HUES6 (cell line): ENCODE data around the gene CD80.
A peak's percentile ranks its signal among the peaks of the same experiment; 100 is the strongest.

Experiments
- H3K27ac ChIP-seq: 2 replicates; pipeline ENCODE4 v1.7.0; 2013; ENCODE audit warnings: low read depth, mild to moderate bottlenecking, low read length, inconsistent platforms
- H3K27me3 ChIP-seq: 2 replicates; pipeline ENCODE4 v1.6.1; 2013; ENCODE audit warnings: low read length; ENCODE audit not compliant: control insufficient read depth, insufficient read depth
- H3K36me3 ChIP-seq: 2 replicates; pipeline ENCODE4 v1.6.1; 2013; ENCODE audit warnings: low read length; ENCODE audit not compliant: control insufficient read depth, insufficient read depth
- H3K4me1 ChIP-seq: 2 replicates; pipeline ENCODE4 v1.6.1; 2013; ENCODE audit warnings: low read length; ENCODE audit not compliant: control insufficient read depth, insufficient read depth
- H3K4me3 ChIP-seq: 2 replicates; pipeline ENCODE4 v1.5.1; 2013; ENCODE audit warnings: low read depth, low read length
- H3K9ac ChIP-seq: one replicate; pipeline ENCODE4 v1.6.1; 2013; ENCODE audit warnings: mild to moderate bottlenecking, low read length
- H3K9me3 ChIP-seq: 2 replicates; pipeline ENCODE4 v1.6.1; 2013; ENCODE audit warnings: low read depth, low read length; ENCODE audit not compliant: control insufficient read depth, insufficient read depth

CD80 gene

GRCh38 chr3:119524931-119525662 lies 34.3 kb downstream of the CD80 start:
- H3K36me3 ChIP-seq = peaks cover 43% of the 10 kb centered on the region
- no peak overlapping the region for H3K27ac ChIP-seq
- H3K4me3 ChIP-seq = no peak overlapping the region
- no peaks in the 10 kb centered on the region for H3K27me3 ChIP-seq
- peaks cover 12% of the 10 kb centered on the region; the same call in 1 of the 2 replicates for H3K4me1 ChIP-seq
- H3K9ac ChIP-seq = no peak overlapping the region
- 0 out of 2 replicates have a peak, but pooled peaks cover 6% of the 10 kb centered on the region for H3K9me3 ChIP-seq

- H3K4me3 ChIP-seq = no peak overlapping the region
- no peak overlapping the region for H3K9ac ChIP-seq
- no peak overlapping the region for H3K27ac ChIP-seq
- H3K9me3 ChIP-seq = 0 out of 2 replicates have a peak, but pooled peaks cover 6% of the 10 kb centered on the region
- peaks cover 95% of the 10 kb centered on the region for H3K36me3 ChIP-seq
- H3K27me3 ChIP-seq = no peaks in the 10 kb centered on the region
- no peaks in the 10 kb centered on the region for H3K4me1 ChIP-seq
Measured at GRCh38 chr3:119518026-119518425, 41.4 kb downstream of the CD80 start.

- Histone ChIP-seq H3K9me3 (0 out of 2 replicates have a peak, but pooled peaks cover 6% of the 10 kb centered on the region), H3K27ac (no peak overlapping the region), H3K36me3 (peaks cover 94% of the 10 kb centered on the region), H3K4me1 (no peaks in the 10 kb centered on the region), H3K9ac (no peak overlapping the region), H3K4me3 (no peak overlapping the region), H3K27me3 (no peaks in the 10 kb centered on the region)
Measured at GRCh38 chr3:119517112-119517511, 42.3 kb downstream of the CD80 start.

GRCh38 chr3:119514637-119515036 lies 44.8 kb downstream of the CD80 start:
- H3K27me3 ChIP-seq = no peaks in the 10 kb centered on the region
- H3K4me3 ChIP-seq = no peak overlapping the region
- no peaks in the 10 kb centered on the region for H3K4me1 ChIP-seq
- H3K9me3 ChIP-seq = no peaks in the 10 kb centered on the region
- no peak overlapping the region for H3K27ac ChIP-seq
- no peak overlapping the region for H3K9ac ChIP-seq
- H3K36me3 ChIP-seq = peaks cover 84% of the 10 kb centered on the region

GRCh38 chr3:119510690-119511089 lies 48.7 kb downstream of the CD80 start:
- Histone ChIP-seq H3K4me3 (no peak overlapping the region), H3K4me1 (no peaks in the 10 kb centered on the region), H3K9ac (no peak overlapping the region), H3K27me3 (no peaks in the 10 kb centered on the region), H3K36me3 (peaks cover 82% of the 10 kb centered on the region), H3K9me3 (no peaks in the 10 kb centered on the region), H3K27ac (no peak overlapping the region)

- no peak overlapping the region for H3K9ac ChIP-seq
- no peak overlapping the region for H3K27ac ChIP-seq
- no peaks in the 10 kb centered on the region for H3K4me1 ChIP-seq
- no peak overlapping the region for H3K4me3 ChIP-seq
- H3K27me3 ChIP-seq = no peaks in the 10 kb centered on the region
- H3K9me3 ChIP-seq = no peaks in the 10 kb centered on the region
- peaks cover 81% of the 10 kb centered on the region for H3K36me3 ChIP-seq
Measured at GRCh38 chr3:119508172-119508845, 51.1 kb downstream of the CD80 start.

- Histone ChIP-seq H3K27ac (no peak overlapping the region), H3K4me3 (no peak overlapping the region), H3K36me3 (peaks cover 83% of the 10 kb centered on the region)
Measured at GRCh38 chr3:119507404-119507803, 52.0 kb downstream of the CD80 start.

GRCh38 chr3:119506631-119507030 lies 52.8 kb downstream of the CD80 start:
- Histone ChIP-seq H3K36me3 (peaks cover 78% of the 10 kb centered on the region), H3K27ac (no peak overlapping the region), H3K27me3 (no peaks in the 10 kb centered on the region), H3K9me3 (no peaks in the 10 kb centered on the region), H3K4me3 (no peak overlapping the region), H3K4me1 (no peaks in the 10 kb centered on the region), H3K9ac (no peak overlapping the region)

More at GRCh38 chr3:119507404-119507803, 52.0 kb downstream of the CD80 start:
- Histone ChIP-seq H3K27me3 (no peaks in the 10 kb centered on the region), H3K9ac (no peak overlapping the region), H3K9me3 (no peaks in the 10 kb centered on the region), H3K4me1 (no peaks in the 10 kb centered on the region)

GRCh38 chr3:119500901-119501300 lies 58.5 kb downstream of the CD80 start:
- Histone ChIP-seq H3K36me3 (peaks cover 43% of the 10 kb centered on the region), H3K27ac (no peak overlapping the region), H3K4me3 (peak overlapping the region; percentile 99; the same call in 1 of the 2 replicates), H3K9ac (no peak overlapping the region), H3K9me3 (no peaks in the 10 kb centered on the region), H3K27me3 (no peaks in the 10 kb centered on the region), H3K4me1 (peaks cover 10% of the 10 kb centered on the region)

GRCh38 chr3:119500265-119500664 lies 59.1 kb downstream of the CD80 start:
- Histone ChIP-seq H3K27me3 (no peaks in the 10 kb centered on the region), H3K4me3 (peak overlapping the region; percentile 99), H3K4me1 (peaks cover 10% of the 10 kb centered on the region), H3K36me3 (peaks cover 37% of the 10 kb centered on the region), H3K27ac (no peak overlapping the region), H3K9me3 (no peaks in the 10 kb centered on the region), H3K9ac (no peak overlapping the region)
